UCSD-AML1 (cell line): ENCODE results near the gene MATR3.
A peak's percentile ranks its signal among the peaks of the same experiment; 100 is the strongest.
"Not testable (repeated sequence)": the region's sequence is repeated elsewhere in the genome, so short reads cannot be mapped to it uniquely, and the experiment has no call there.

ENCODE experiments used
- DNase-seq: peaks from one replicate; lab custom pipeline; 2025; ENCODE audit not compliant: unreplicated experiment; lab: John Stamatoyannopoulos, UW

The MATR3 gene

GRCh38 chr5:139296862-139297326 lies 3.4 kb downstream of the MATR3 start:
- no peak for DNase-seq

- DNase-seq = no peak
Observed at GRCh38 chr5:139297439-139298133, 4.0 kb downstream of the MATR3 start.

- DNase-seq = no peak
Observed at GRCh38 chr5:139298242-139298641, 4.7 kb downstream of the MATR3 start.

- no peak for DNase-seq
Observed at GRCh38 chr5:139299486-139299885, 5.9 kb downstream of the MATR3 start.

GRCh38 chr5:139301808-139302499 lies 8.4 kb downstream of the MATR3 start:
- DNase-seq = no peak

- DNase-seq = no peak
Observed at GRCh38 chr5:139304391-139305324, 11.1 kb downstream of the MATR3 start.

- no peak for DNase-seq
Observed at GRCh38 chr5:139306197-139306596, 12.7 kb downstream of the MATR3 start.

GRCh38 chr5:139306628-139307379 lies 13.3 kb downstream of the MATR3 start:
- no peak for DNase-seq

- DNase-seq = no peak
Observed at GRCh38 chr5:139308797-139309196, 15.3 kb downstream of the MATR3 start.

- DNase-seq = not testable (repeated sequence)
Observed at GRCh38 chr5:139310715-139311186, 17.2 kb downstream of the MATR3 start.

- DNase-seq = no peak
Observed at GRCh38 chr5:139312075-139312474, 18.5 kb downstream of the MATR3 start.

- DNase-seq = no peak
Observed at GRCh38 chr5:139314276-139314675, 20.7 kb downstream of the MATR3 start.

GRCh38 chr5:139315056-139315615 lies 21.6 kb downstream of the MATR3 start:
- no peak for DNase-seq

GRCh38 chr5:139335811-139336210 lies 42.3 kb downstream of the MATR3 start:
- DNase-seq = no peak

- no peak for DNase-seq
Observed at GRCh38 chr5:139340051-139340450, 46.5 kb downstream of the MATR3 start.

- no peak for DNase-seq
Observed at GRCh38 chr5:139341187-139341688, 47.7 kb downstream of the MATR3 start.

GRCh38 chr5:139341689-139342422 lies 48.3 kb downstream of the MATR3 start, which contains the start of gene PAIP2:
PAIP2 (plus strand) TSS chr5:139341854; CDS start chr5:139363785, 21,931 bp downstream.
- DNase-seq = peak; percentile 96

GRCh38 chr5:139342423-139342723 lies 48.8 kb downstream of the MATR3 start:
- DNase-seq = no peak

- DNase-seq = no peak
Observed at GRCh38 chr5:139343476-139343875, 49.9 kb downstream of the MATR3 start.
